GM23338 (cell line): Measurements from ENCODE around the gene FAM193B. TPM values are rescaled to one million over a fixed set of nuclear protein-coding genes. Genes with fewer than 3 reads are reported as not detected.

ENCODE experiments used
- ATAC-seq: fragments of 200-7000 bp; cut with Tn5 transposase; 3 replicates; pipeline ENCODE4 v1.9.1; 2020
- DNase-seq: peaks from one replicate; pipeline ENCODE4 v3.0.0-alpha.2; 2015; ENCODE audit warnings: low spot score
- H2AFZ ChIP-seq: fragments of 200-600 bp; sonication (generic); 2 replicates; pipeline ENCODE4 v1.8.0; 2016; ENCODE audit warnings: antibody characterized with exemption, mild to moderate bottlenecking, moderate library complexity
- H3F3A ChIP-seq: fragments of 200-600 bp; sonication (generic); replicated peaks from 2 replicates; pipeline ENCODE4 v1.8.0; 2017; ENCODE audit warnings: antibody characterized with exemption, mixed run types, low read depth
- H3K27ac ChIP-seq: fragments of 200-600 bp; sonication (generic); 2 replicates; pipeline ENCODE4 v1.6.1; 2016; ENCODE audit warnings: low read depth
- H3K27me3 ChIP-seq: fragments of 200-600 bp; sonication (generic); 2 replicates; pipeline ENCODE4 v1.8.0; 2016; ENCODE audit warnings: mild to moderate bottlenecking, mixed run types, moderate library complexity; ENCODE audit not compliant: insufficient read depth
- H3K36me3 ChIP-seq: fragments of 200-600 bp; sonication (generic); 2 replicates; pipeline ENCODE4 v1.8.0; 2016; ENCODE audit warnings: mild to moderate bottlenecking; ENCODE audit not compliant: insufficient read depth
- H3K4me1 ChIP-seq: fragments of 200-600 bp; sonication (generic); 2 replicates; pipeline ENCODE4 v1.8.0; 2016; ENCODE audit warnings: mild to moderate bottlenecking, moderate library complexity; ENCODE audit not compliant: insufficient read depth
- H3K4me2 ChIP-seq: fragments of 200-600 bp; sonication (generic); 2 replicates; pipeline ENCODE4 v1.7.1; 2017; ENCODE audit warnings: mixed run types
- H3K4me3 ChIP-seq: fragments of 200-600 bp; sonication (generic); 2 replicates; pipeline ENCODE4 v1.6.1; 2016; ENCODE audit warnings: mixed run types
- H3K79me2 ChIP-seq: fragments of 200-600 bp; sonication (generic); replicated peaks from 2 replicates; pipeline ENCODE4 v1.8.0; 2017; ENCODE audit warnings: mild to moderate bottlenecking; ENCODE audit not compliant: insufficient read depth
- H3K9me2 ChIP-seq: fragments of 200-600 bp; sonication (generic); 2 replicates; pipeline ENCODE4 v1.8.0; 2017; ENCODE audit not compliant: insufficient read depth
- H4K20me1 ChIP-seq: fragments of 200-600 bp; sonication (generic); replicated peaks from 2 replicates; pipeline ENCODE4 v1.8.0; 2017; ENCODE audit warnings: mild to moderate bottlenecking; ENCODE audit not compliant: insufficient read depth
- H3K27ac Mint-ChIP-seq: 2 replicates; pipeline ENCODE4 v1.8.0; 2020; ENCODE audit warnings: inconsistent platforms, mild to moderate bottlenecking, moderate library complexity, mixed read lengths
- H3K27me3 Mint-ChIP-seq: 3 replicates; pipeline ENCODE4 v1.8.0; 2022; ENCODE audit warnings: low read depth, mild to moderate bottlenecking, moderate library complexity, mixed read lengths, inconsistent platforms; ENCODE audit not compliant: insufficient read depth, poor library complexity
- H3K36me3 Mint-ChIP-seq: 3 replicates; pipeline ENCODE4 v1.8.0; 2021; ENCODE audit warnings: low read depth, mild to moderate bottlenecking, inconsistent platforms, moderate library complexity, mixed read lengths
- H3K4me1 Mint-ChIP-seq: 3 replicates; pipeline ENCODE4 v1.8.0; 2020; ENCODE audit warnings: mild to moderate bottlenecking, inconsistent platforms, mixed read lengths
- H3K4me3 Mint-ChIP-seq: 3 replicates; pipeline ENCODE4 v1.8.0; 2021; ENCODE audit warnings: moderate library complexity, mild to moderate bottlenecking, inconsistent platforms, mixed read lengths
- H3K9me3 Mint-ChIP-seq: 3 replicates; pipeline ENCODE4 v1.8.0; 2020; ENCODE audit warnings: moderate library complexity, mild to moderate bottlenecking, inconsistent platforms, mixed read lengths
- CREB1 ChIP-seq: fragments of 250-450 bp; sonication (Bioruptor Pico); IDR thresholded peaks from 2 replicates; pipeline ENCODE4 v1.5.0; 2020; ENCODE audit warnings: low read depth, mild to moderate bottlenecking, moderate library complexity
- EZH2 ChIP-seq: fragments of 200-600 bp; sonication (generic); IDR thresholded peaks from one replicate; pipeline ENCODE4 v1.8.0; 2017; ENCODE audit warnings: antibody characterized with exemption, mild to moderate bottlenecking, low read depth; ENCODE audit not compliant: unreplicated experiment
- EZH2phosphoT487 ChIP-seq: fragments of 200-600 bp; sonication (generic); IDR thresholded peaks from one replicate; pipeline ENCODE4 v1.8.1; 2018; ENCODE audit warnings: antibody characterized with exemption; ENCODE audit not compliant: unreplicated experiment
- JUNB ChIP-seq: IDR thresholded peaks from one replicate; pipeline ENCODE4 v1.6.1; 2016; ENCODE audit warnings: antibody characterized with exemption; ENCODE audit not compliant: unreplicated experiment
- NANOG ChIP-seq: IDR thresholded peaks from 2 replicates; pipeline ENCODE4 v1.6.1; 2016; ENCODE audit warnings: antibody characterized with exemption, borderline replicate concordance
- POLR2AphosphoS5 ChIP-seq: IDR thresholded peaks from 2 replicates; pipeline ENCODE4 v1.6.1; 2016; ENCODE audit warnings: antibody characterized with exemption, low read depth
- STAT1 ChIP-seq: IDR thresholded peaks from one replicate; pipeline ENCODE4 v1.6.1; 2016; ENCODE audit warnings: antibody characterized with exemption; ENCODE audit not compliant: unreplicated experiment
- ZNF114 ChIP-seq: fragments of 250-450 bp; sonication (Bioruptor Pico); IDR thresholded peaks from 2 replicates; pipeline ENCODE4 v1.5.0; 2020; ENCODE audit warnings: mild to moderate bottlenecking, moderate library complexity
- ZNF331 ChIP-seq: fragments of 250-450 bp; sonication (Bioruptor Pico); IDR thresholded peaks from 2 replicates; pipeline ENCODE4 v1.5.0; 2020; ENCODE audit warnings: low read depth, mild to moderate bottlenecking, moderate library complexity
- polyA plus RNA-seq: library from polyadenylated mRNA; unstranded; fragments of >200 nt; fragmentation: Nextera tagmentation; extraction: Ambion mirVana; gene quantifications from 2 replicates; pipeline ENCODE4 v1.2.1, GENCODE V29; 2016
- total RNA-seq: library from RNA; depleted of rRNA; stranded (reverse); fragments of >200 nt; shearing (Covaris generic); gene quantifications from 2 replicates; pipeline ENCODE4 v1.2.3, GENCODE V29; 2014
- TF ChIP-seq, protein P1 (sequence below): fragments of 250-450 bp; sonication (Bioruptor Pico); IDR thresholded peaks from 2 replicates; pipeline ENCODE4 v1.5.0; 2020; ENCODE audit warnings: mild to moderate bottlenecking, moderate library complexity
- TF ChIP-seq, protein P2 (sequence below): IDR thresholded peaks from one replicate; pipeline ENCODE4 v1.6.1; 2018; ENCODE audit warnings: antibody characterized with exemption; ENCODE audit not compliant: unreplicated experiment
- TF ChIP-seq, protein P3 (sequence below), 2 experiments: fragments of 200-600 bp in 1 of 2; sonication (generic) in 1 of 2; conservative IDR thresholded peaks; 2 replicates each; pipeline versions ENCODE4 v1.5.1 to v1.6.1; 2016 to 2017; ENCODE audit warnings: antibody characterized with exemption in 2 of 2, low read depth in 2 of 2, mild to moderate bottlenecking in 2 of 2, moderate library complexity in 1 of 2
- TF ChIP-seq, protein P4 (sequence below): IDR thresholded peaks from 2 replicates; pipeline ENCODE4 v1.6.1; 2016; ENCODE audit warnings: antibody characterized with exemption

Gene FAM193B
- total and polyA plus RNA-seq, 2 experiments from 2014 or later: 44.4 to 58.6 TPM

DNA sequence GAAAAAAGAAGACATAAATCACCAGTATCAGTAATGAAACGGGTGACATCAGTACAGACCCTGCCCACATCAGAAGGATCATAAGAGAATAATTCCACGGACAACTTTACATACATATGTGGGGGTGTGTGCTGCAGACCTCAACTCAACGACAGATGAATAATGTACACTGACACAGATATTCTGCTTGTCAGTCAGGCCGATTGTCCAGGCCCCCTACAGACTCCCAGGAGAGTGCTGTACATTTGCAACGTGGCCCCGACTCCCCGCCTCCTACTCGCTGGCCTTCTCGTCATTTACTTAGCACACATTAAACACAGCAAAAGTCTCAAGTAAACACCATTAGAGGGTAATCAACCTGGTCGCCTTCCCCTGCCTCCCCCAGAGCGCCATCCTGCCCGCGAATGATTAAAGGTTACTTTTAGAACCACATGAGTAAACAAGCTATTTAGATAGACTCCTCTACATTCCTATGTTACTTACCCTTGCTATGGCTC is 34.1 kb upstream of the FAM193B start:
- Histone ChIP-seq H3K79me2 (peaks cover 10% of the 10 kb centered on the region; the same call in 1 of the 2 replicates), H3K27ac (no peak overlapping the region), H2AFZ (no peak overlapping the region), H3K36me3 (peaks cover 1% of the 10 kb centered on the region; the same call in 1 of the 2 replicates), H3K27me3 (peaks cover 9% of the 10 kb centered on the region; the same call in 1 of the 2 replicates), H3K4me3 (no peak overlapping the region), H3K4me2 (no peak overlapping the region), H3K9me2 (no peaks in the 10 kb centered on the region), H3F3A (0 out of 2 replicates have a peak, but pooled peaks cover 4% of the 10 kb centered on the region), H4K20me1 (no peaks in the 10 kb centered on the region; the same call in 1 of the 2 replicates), H3K4me1 (0 out of 2 replicates have a peak, but pooled peaks cover 4% of the 10 kb centered on the region)
- Mint-ChIP-seq H3K36me3 (peaks cover 12% of the 10 kb centered on the region), H3K4me3 (no peak overlapping the region), H3K27me3 (peaks cover 12% of the 10 kb centered on the region), H3K4me1 (peaks cover 5% of the 10 kb centered on the region), H3K9me3 (no peaks in the 10 kb centered on the region), H3K27ac (no peak overlapping the region)
- no peak for DNase-seq
- TF ChIP-seq, protein P1, sequence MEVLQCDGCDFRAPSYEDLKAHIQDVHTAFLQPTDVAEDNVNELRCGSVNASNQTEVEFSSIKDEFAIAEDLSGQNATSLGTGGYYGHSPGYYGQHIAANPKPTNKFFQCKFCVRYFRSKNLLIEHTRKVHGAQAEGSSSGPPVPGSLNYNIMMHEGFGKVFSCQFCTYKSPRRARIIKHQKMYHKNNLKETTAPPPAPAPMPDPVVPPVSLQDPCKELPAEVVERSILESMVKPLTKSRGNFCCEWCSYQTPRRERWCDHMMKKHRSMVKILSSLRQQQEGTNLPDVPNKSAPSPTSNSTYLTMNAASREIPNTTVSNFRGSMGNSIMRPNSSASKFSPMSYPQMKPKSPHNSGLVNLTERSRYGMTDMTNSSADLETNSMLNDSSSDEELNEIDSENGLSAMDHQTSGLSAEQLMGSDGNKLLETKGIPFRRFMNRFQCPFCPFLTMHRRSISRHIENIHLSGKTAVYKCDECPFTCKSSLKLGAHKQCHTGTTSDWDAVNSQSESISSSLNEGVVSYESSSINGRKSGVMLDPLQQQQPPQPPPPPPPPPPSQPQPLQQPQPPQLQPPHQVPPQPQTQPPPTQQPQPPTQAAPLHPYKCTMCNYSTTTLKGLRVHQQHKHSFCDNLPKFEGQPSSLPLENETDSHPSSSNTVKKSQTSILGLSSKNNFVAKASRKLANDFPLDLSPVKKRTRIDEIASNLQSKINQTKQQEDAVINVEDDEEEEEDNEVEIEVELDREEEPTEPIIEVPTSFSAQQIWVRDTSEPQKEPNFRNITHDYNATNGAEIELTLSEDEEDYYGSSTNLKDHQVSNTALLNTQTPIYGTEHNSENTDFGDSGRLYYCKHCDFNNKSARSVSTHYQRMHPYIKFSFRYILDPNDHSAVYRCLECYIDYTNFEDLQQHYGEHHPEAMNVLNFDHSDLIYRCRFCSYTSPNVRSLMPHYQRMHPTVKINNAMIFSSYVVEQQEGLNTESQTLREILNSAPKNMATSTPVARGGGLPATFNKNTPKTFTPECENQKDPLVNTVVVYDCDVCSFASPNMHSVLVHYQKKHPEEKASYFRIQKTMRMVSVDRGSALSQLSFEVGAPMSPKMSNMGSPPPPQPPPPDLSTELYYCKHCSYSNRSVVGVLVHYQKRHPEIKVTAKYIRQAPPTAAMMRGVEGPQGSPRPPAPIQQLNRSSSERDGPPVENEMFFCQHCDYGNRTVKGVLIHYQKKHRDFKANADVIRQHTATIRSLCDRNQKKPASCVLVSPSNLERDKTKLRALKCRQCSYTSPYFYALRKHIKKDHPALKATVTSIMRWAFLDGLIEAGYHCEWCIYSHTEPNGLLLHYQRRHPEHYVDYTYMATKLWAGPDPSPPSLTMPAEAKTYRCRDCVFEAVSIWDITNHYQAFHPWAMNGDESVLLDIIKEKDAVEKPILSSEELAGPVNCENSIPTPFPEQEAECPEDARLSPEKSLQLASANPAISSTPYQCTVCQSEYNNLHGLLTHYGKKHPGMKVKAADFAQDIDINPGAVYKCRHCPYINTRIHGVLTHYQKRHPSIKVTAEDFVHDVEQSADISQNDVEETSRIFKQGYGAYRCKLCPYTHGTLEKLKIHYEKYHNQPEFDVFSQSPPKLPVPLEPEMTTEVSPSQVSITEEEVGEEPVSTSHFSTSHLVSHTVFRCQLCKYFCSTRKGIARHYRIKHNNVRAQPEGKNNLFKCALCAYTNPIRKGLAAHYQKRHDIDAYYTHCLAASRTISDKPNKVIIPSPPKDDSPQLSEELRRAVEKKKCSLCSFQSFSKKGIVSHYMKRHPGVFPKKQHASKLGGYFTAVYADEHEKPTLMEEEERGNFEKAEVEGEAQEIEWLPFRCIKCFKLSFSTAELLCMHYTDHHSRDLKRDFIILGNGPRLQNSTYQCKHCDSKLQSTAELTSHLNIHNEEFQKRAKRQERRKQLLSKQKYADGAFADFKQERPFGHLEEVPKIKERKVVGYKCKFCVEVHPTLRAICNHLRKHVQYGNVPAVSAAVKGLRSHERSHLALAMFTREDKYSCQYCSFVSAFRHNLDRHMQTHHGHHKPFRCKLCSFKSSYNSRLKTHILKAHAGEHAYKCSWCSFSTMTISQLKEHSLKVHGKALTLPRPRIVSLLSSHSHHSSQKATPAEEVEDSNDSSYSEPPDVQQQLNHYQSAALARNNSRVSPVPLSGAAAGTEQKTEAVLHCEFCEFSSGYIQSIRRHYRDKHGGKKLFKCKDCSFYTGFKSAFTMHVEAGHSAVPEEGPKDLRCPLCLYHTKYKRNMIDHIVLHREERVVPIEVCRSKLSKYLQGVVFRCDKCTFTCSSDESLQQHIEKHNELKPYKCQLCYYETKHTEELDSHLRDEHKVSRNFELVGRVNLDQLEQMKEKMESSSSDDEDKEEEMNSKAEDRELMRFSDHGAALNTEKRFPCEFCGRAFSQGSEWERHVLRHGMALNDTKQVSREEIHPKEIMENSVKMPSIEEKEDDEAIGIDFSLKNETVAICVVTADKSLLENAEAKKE: no peak
- TF ChIP-seq JUNB: no peak
- TF ChIP-seq ZNF331 (CRISPR knock-in tag): no peak
- no peak for TF ChIP-seq STAT1
- TF ChIP-seq EZH2phosphoT487: no peak
- TF ChIP-seq, protein P2, sequence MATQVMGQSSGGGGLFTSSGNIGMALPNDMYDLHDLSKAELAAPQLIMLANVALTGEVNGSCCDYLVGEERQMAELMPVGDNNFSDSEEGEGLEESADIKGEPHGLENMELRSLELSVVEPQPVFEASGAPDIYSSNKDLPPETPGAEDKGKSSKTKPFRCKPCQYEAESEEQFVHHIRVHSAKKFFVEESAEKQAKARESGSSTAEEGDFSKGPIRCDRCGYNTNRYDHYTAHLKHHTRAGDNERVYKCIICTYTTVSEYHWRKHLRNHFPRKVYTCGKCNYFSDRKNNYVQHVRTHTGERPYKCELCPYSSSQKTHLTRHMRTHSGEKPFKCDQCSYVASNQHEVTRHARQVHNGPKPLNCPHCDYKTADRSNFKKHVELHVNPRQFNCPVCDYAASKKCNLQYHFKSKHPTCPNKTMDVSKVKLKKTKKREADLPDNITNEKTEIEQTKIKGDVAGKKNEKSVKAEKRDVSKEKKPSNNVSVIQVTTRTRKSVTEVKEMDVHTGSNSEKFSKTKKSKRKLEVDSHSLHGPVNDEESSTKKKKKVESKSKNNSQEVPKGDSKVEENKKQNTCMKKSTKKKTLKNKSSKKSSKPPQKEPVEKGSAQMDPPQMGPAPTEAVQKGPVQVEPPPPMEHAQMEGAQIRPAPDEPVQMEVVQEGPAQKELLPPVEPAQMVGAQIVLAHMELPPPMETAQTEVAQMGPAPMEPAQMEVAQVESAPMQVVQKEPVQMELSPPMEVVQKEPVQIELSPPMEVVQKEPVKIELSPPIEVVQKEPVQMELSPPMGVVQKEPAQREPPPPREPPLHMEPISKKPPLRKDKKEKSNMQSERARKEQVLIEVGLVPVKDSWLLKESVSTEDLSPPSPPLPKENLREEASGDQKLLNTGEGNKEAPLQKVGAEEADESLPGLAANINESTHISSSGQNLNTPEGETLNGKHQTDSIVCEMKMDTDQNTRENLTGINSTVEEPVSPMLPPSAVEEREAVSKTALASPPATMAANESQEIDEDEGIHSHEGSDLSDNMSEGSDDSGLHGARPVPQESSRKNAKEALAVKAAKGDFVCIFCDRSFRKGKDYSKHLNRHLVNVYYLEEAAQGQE: no peak
- TF ChIP-seq, protein P3, sequence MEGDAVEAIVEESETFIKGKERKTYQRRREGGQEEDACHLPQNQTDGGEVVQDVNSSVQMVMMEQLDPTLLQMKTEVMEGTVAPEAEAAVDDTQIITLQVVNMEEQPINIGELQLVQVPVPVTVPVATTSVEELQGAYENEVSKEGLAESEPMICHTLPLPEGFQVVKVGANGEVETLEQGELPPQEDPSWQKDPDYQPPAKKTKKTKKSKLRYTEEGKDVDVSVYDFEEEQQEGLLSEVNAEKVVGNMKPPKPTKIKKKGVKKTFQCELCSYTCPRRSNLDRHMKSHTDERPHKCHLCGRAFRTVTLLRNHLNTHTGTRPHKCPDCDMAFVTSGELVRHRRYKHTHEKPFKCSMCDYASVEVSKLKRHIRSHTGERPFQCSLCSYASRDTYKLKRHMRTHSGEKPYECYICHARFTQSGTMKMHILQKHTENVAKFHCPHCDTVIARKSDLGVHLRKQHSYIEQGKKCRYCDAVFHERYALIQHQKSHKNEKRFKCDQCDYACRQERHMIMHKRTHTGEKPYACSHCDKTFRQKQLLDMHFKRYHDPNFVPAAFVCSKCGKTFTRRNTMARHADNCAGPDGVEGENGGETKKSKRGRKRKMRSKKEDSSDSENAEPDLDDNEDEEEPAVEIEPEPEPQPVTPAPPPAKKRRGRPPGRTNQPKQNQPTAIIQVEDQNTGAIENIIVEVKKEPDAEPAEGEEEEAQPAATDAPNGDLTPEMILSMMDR (conservative IDR thresholded peaks at IDR 0.05; ENCODE audit: low read depth in 2 of 2): no peak
- no peak for TF ChIP-seq POLR2AphosphoS5
- no peak for TF ChIP-seq NANOG
- TF ChIP-seq, protein P4, sequence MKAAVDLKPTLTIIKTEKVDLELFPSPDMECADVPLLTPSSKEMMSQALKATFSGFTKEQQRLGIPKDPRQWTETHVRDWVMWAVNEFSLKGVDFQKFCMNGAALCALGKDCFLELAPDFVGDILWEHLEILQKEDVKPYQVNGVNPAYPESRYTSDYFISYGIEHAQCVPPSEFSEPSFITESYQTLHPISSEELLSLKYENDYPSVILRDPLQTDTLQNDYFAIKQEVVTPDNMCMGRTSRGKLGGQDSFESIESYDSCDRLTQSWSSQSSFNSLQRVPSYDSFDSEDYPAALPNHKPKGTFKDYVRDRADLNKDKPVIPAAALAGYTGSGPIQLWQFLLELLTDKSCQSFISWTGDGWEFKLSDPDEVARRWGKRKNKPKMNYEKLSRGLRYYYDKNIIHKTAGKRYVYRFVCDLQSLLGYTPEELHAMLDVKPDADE: no peak
- TF ChIP-seq CREB1 (CRISPR knock-in tag): no peak
- no peak for TF ChIP-seq ZNF114 (CRISPR knock-in tag)
- no peak for TF ChIP-seq EZH2
- ATAC-seq: no peak
